Sigmoid colon (tissue), 7 donors: Measurements from ENCODE around the gene ADCY5. TPM values are rescaled to one million over a fixed set of nuclear protein-coding genes. Genes with fewer than 3 reads are reported as not detected.

Experiments
- DNase-seq: peaks from one replicate; pipeline ENCODE4 v3.0.0-alpha.2; 2019
- H3K27ac ChIP-seq, 4 donors: fragments of 200-600 bp; sonication (generic); one replicate each; pipeline ENCODE4 v1.5.1; 2016 to 2019; ENCODE audit warnings: mild to moderate bottlenecking in 1 of 4
- H3K27me3 ChIP-seq, 3 donors: fragments of 200-600 bp; sonication (generic); one replicate each; pipeline ENCODE4 v1.5.1; 2019; ENCODE audit warnings: mild to moderate bottlenecking in 1 of 3
- H3K36me3 ChIP-seq, 4 donors: fragments of 200-600 bp; sonication (generic); one replicate each; pipeline ENCODE4 v1.5.1; 2016 to 2019
- H3K4me1 ChIP-seq, 4 donors: fragments of 200-600 bp; sonication (generic); one replicate each; pipeline ENCODE4 v1.5.1; 2017 to 2019
- H3K4me3 ChIP-seq, 4 donors: fragments of 200-600 bp; sonication (generic); one replicate each; pipeline ENCODE4 v1.5.1; 2017 to 2019; ENCODE audit warnings: mild to moderate bottlenecking in 2 of 4, moderate library complexity in 1 of 4
- H3K9me3 ChIP-seq, 4 donors: fragments of 200-600 bp in 3 of 4; sonication (generic) in 3 of 4; one replicate each; pipeline versions ENCODE4 v1.5.1 to v1.6.1; 2013 to 2019
- CTCF ChIP-seq, 4 experiments: fragments of 450-650 bp in 3 of 4; fragments of 200-600 bp in 1 of 4; IDR thresholded peaks; one replicate each; pipeline ENCODE4 v1.5.1; 2016 to 2019; ENCODE audit warnings: antibody characterized with exemption in 4 of 4, mild to moderate bottlenecking in 3 of 4, moderate library complexity in 2 of 4
- EP300 ChIP-seq, 4 donors: sonication (generic); formaldehyde crosslinking; IDR thresholded peaks; one replicate each; pipeline ENCODE4 v1.6.1; 2017; ENCODE audit warnings: antibody characterized with exemption in 4 of 4
- POLR2A ChIP-seq, 2 donors: fragments of 450-650 bp; IDR thresholded peaks; one replicate each; pipeline ENCODE4 v1.6.1; 2016; ENCODE audit warnings: antibody characterized with exemption in 2 of 2, mild to moderate bottlenecking in 2 of 2, moderate library complexity in 2 of 2
- POLR2AphosphoS5 ChIP-seq, 4 donors: sonication (generic); formaldehyde crosslinking; IDR thresholded peaks; one replicate each; pipeline ENCODE4 v1.6.1; 2017; ENCODE audit warnings: antibody characterized with exemption in 4 of 4
- WGBS, 2 donors: extraction: QIAGEN DNeasy Blood & Tissue Kit; methylation state at CpG; one replicate each; pipeline ENCODE4 v1.1.7; 2013; 5-methylcytosine and 5-hydroxymethylcytosine counted together
- intact Hi-C: fragments of 100-400 bp; cut with DNase I; formaldehyde crosslinking; loops from one replicate; pipeline ENCODE4 v1.15.1; 2023
- polyA plus RNA-seq, 3 donors: library from polyadenylated mRNA; stranded (reverse); fragments of 200-250 nt; gene quantifications; one replicate each; pipeline ENCODE4 v1.2.3, GENCODE V29; 2013
- total RNA-seq, 4 donors: library from RNA; depleted of rRNA; stranded (reverse); fragments of >200 nt; gene quantifications; one replicate each; pipeline ENCODE4 v1.1.0, GENCODE V29; 2016
- donor health status: healthy with polysubstance abuse.
- donor health status: Bipolar disorder and iron deficiency.
- donor health status: healthy.

The ADCY5 gene
- total and polyA plus RNA-seq, 7 donors, result 1.4 to 84.4 (median 39.5) TPM

GRCh38 chr3:123414973-123415775 is 33.7 kb downstream of the ADCY5 start:
- H3K9me3 ChIP-seq, result no peaks in the 10 kb centered on the region
- peak overlapping the region in 1 of 4 donors; percentile 2 for H3K4me3 ChIP-seq
- 70 to 76% methylated on average over 18 of the region's 18 CpGs for WGBS, 2 donors
- no peaks in the 10 kb centered on the region for H3K36me3 ChIP-seq
- peak in 2 of 4 donors; percentile 16 to 33 for TF ChIP-seq POLR2AphosphoS5 (IDR thresholded peaks at IDR 0.05)
- no peak for TF ChIP-seq EP300 (IDR thresholded peaks at IDR 0.05)
- TF ChIP-seq CTCF (IDR thresholded peaks at IDR 0.05), result peak in 1 of 4 experiments; percentile 23
- no peak for TF ChIP-seq POLR2A (IDR thresholded peaks at IDR 0.05)
- H3K27ac ChIP-seq, result peak overlapping the region; percentile 87 to 93 (median 91)
- H3K4me1 ChIP-seq, result peaks cover 0 to 100% (median 92%) of the 10 kb centered on the region in 4 donors
- no peaks in the 10 kb centered on the region for H3K27me3 ChIP-seq
- DNase-seq, result no peak
- intact Hi-C loops, result loop anchor here (1.0 kb wide), 1 partner anchor 31 kb away; no protein-coding TSS in a partner anchor

- Histone ChIP-seq H3K36me3 (no peaks in the 10 kb centered on the region), H3K4me1 (peaks cover 0 to 97% (median 90%) of the 10 kb centered on the region in 4 donors), H3K27me3 (no peaks in the 10 kb centered on the region), H3K4me3 (peak overlapping the region; percentile 3 to 31 (median 16)), H3K9me3 (no peaks in the 10 kb centered on the region), H3K27ac (peak overlapping the region; percentile 87 to 93 (median 91))
- DNase-seq, result peak; percentile 82
- 76 to 82% methylated on average over 21 of the region's 21 CpGs for WGBS, 2 donors
- intact Hi-C loops, result no loop called here
- TF ChIP-seq POLR2AphosphoS5 (IDR thresholded peaks at IDR 0.05) (peak in 3 of 4 donors; percentile 29 to 52 (median 45)), POLR2A (IDR thresholded peaks at IDR 0.05) (peak in 1 of 2 donors; percentile 17), CTCF (IDR thresholded peaks at IDR 0.05) (no peak), EP300 (IDR thresholded peaks at IDR 0.05) (peak in 1 of 4 donors; percentile 12)
Measured at GRCh38 chr3:123412811-123413604, 35.9 kb downstream of the ADCY5 start.

GRCh38 chr3:123412076-123412475 is 36.8 kb downstream of the ADCY5 start:
- peak overlapping the region in 1 of 4 donors; percentile 31 for H3K4me3 ChIP-seq
- H3K9me3 ChIP-seq, result no peaks in the 10 kb centered on the region
- H3K27ac ChIP-seq, result peak overlapping the region; percentile 87 to 93 (median 91)
- no peaks in the 10 kb centered on the region for H3K27me3 ChIP-seq
- TF ChIP-seq CTCF (IDR thresholded peaks at IDR 0.05) (peak in 3 of 4 experiments; percentile 4 to 42 (median 31)), EP300 (IDR thresholded peaks at IDR 0.05) (no peak), POLR2A (IDR thresholded peaks at IDR 0.05) (no peak)
- intact Hi-C loops, result no loop called here
- DNase-seq, result no peak
- peaks cover 0 to 91% (median 86%) of the 10 kb centered on the region in 4 donors for H3K4me1 ChIP-seq
- WGBS, 2 donors, result 79 to 85% methylated on average over 9 of the region's 9 CpGs
- H3K36me3 ChIP-seq, result no peaks in the 10 kb centered on the region

- no peak for DNase-seq
- 63 to 75% methylated on average over 9 of the region's 9 CpGs for WGBS, 2 donors
- intact Hi-C loops, result no loop called here
- TF ChIP-seq POLR2A (IDR thresholded peaks at IDR 0.05), result no peak
- TF ChIP-seq POLR2AphosphoS5 (IDR thresholded peaks at IDR 0.05), result no peak
- no peak for TF ChIP-seq EP300 (IDR thresholded peaks at IDR 0.05)
- TF ChIP-seq CTCF (IDR thresholded peaks at IDR 0.05), result no peak
- Histone ChIP-seq H3K36me3 (no peaks in the 10 kb centered on the region), H3K27me3 (no peaks in the 10 kb centered on the region), H3K9me3 (no peaks in the 10 kb centered on the region), H3K4me3 (peak overlapping the region in 1 of 4 donors; percentile 31), H3K27ac (peak overlapping the region; percentile 87 to 93 (median 91)), H3K4me1 (peaks cover 0 to 91% (median 86%) of the 10 kb centered on the region in 4 donors)
Measured at GRCh38 chr3:123411340-123412040, 37.4 kb downstream of the ADCY5 start.
